Vagina (tissue), 2 donors: Measurements from ENCODE around the gene CUBN. TPM values are rescaled to one million over a fixed set of nuclear protein-coding genes. Genes with fewer than 3 reads are reported as not detected.

Experiments
- DNase-seq, 2 donors: peaks; one replicate each; pipeline ENCODE4 v3.0.0-alpha.2; 2017; ENCODE audit errors: extremely low spot score in 2 of 2
- H3K27ac ChIP-seq: fragments of 200-600 bp; sonication (generic); one replicate; pipeline ENCODE4 v1.5.1; 2019
- H3K27me3 ChIP-seq: fragments of 200-600 bp; sonication (generic); one replicate; pipeline ENCODE4 v1.5.1; 2019
- H3K36me3 ChIP-seq, 2 donors: fragments of 200-600 bp; sonication (generic); one replicate each; pipeline ENCODE4 v1.5.1; 2017 to 2019
- H3K4me1 ChIP-seq: fragments of 200-600 bp; sonication (generic); one replicate; pipeline ENCODE4 v1.5.1; 2019
- H3K4me3 ChIP-seq, 2 donors: fragments of 200-600 bp; sonication (generic); 1 replicate in 1 of 2; 2 replicates in 1 of 2; pipeline ENCODE4 v1.5.1; 2016 to 2019
- H3K9me3 ChIP-seq: fragments of 200-600 bp; sonication (generic); one replicate; pipeline ENCODE4 v1.5.1; 2019
- POLR2A ChIP-seq, 2 donors: fragments of 450-650 bp; IDR thresholded peaks; one replicate each; pipeline ENCODE4 v1.6.1; 2017; ENCODE audit warnings: antibody characterized with exemption in 2 of 2, mild to moderate bottlenecking in 2 of 2, moderate library complexity in 2 of 2
- POLR2AphosphoS5 ChIP-seq, 2 donors: sonication (generic); formaldehyde crosslinking; IDR thresholded peaks; one replicate each; pipeline ENCODE4 v1.9.0; 2017; ENCODE audit warnings: antibody characterized with exemption in 2 of 2, mild to moderate bottlenecking in 2 of 2, low read depth in 1 of 2; ENCODE audit not compliant: insufficient read depth in 1 of 2
- intact Hi-C: fragments of 100-400 bp; cut with DNase I; formaldehyde crosslinking; loops from one replicate; pipeline ENCODE4 v1.15.1; 2023
- total RNA-seq: library from RNA; depleted of rRNA; stranded (reverse); fragments of >200 nt; gene quantifications from one replicate; pipeline ENCODE4 v1.2.3, GENCODE V29; 2016
- TF ChIP-seq, protein P1 (sequence below), 3 experiments: fragments of 450-650 bp in 2 of 3; fragments of 200-600 bp in 1 of 3; sonication (generic) in 1 of 3; IDR thresholded peaks; one replicate each; pipeline ENCODE4 v1.5.1; 2017 to 2019; ENCODE audit warnings: antibody characterized with exemption in 3 of 3, mild to moderate bottlenecking in 2 of 3, moderate library complexity in 2 of 3

Gene CUBN
- total RNA-seq, 1 donor from 2014 or later = 4.4 TPM

DNA sequence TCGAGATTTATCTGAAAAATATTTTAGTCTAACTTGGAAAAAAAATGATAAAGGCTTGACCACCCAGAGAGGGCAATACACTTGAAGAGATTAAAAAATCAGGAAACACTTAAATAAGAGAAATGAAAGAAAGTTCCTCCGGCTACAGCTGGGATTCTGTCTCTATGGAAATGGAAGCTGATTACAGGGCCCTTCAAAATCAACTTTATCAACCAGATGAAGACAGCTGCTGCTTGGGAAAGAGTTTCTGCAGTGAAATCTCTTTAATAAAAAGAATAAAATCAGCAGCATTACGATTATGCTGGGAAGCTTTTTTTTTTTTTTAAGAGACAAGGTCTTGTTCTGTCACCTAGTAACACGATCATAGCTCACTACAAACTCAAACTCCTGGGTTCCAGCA is 316.9 kb downstream of the CUBN start:
- no peak for DNase-seq
- no peak overlapping the region for H3K4me3 ChIP-seq
- no peak for TF ChIP-seq POLR2AphosphoS5 (IDR thresholded peaks at IDR 0.05; ENCODE audit: insufficient read depth in 1 of 2, low read depth in 1 of 2)
- TF ChIP-seq POLR2A (IDR thresholded peaks at IDR 0.05) = no peak
- TF ChIP-seq, protein P1, sequence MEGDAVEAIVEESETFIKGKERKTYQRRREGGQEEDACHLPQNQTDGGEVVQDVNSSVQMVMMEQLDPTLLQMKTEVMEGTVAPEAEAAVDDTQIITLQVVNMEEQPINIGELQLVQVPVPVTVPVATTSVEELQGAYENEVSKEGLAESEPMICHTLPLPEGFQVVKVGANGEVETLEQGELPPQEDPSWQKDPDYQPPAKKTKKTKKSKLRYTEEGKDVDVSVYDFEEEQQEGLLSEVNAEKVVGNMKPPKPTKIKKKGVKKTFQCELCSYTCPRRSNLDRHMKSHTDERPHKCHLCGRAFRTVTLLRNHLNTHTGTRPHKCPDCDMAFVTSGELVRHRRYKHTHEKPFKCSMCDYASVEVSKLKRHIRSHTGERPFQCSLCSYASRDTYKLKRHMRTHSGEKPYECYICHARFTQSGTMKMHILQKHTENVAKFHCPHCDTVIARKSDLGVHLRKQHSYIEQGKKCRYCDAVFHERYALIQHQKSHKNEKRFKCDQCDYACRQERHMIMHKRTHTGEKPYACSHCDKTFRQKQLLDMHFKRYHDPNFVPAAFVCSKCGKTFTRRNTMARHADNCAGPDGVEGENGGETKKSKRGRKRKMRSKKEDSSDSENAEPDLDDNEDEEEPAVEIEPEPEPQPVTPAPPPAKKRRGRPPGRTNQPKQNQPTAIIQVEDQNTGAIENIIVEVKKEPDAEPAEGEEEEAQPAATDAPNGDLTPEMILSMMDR (IDR thresholded peaks at IDR 0.05) = no peak

DNA sequence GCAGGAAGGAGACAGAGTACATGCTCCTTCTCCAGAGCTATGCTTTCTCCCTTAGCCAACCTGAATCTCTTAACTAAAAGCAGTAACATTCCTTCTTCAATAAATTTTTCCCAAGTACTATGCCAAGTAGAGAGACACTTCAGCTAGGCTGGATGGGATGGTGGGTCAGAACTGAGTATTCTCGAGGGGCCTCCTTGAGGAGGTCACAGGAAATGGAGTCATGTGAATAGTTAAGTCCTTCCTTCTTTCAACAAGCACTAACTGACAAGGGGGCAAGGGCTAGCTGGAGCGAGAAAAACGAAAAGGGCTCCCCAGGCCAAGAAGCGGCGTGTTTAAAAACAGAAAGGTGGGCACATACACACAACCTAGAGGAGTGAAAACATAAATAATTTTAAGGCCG is 317.8 kb downstream of the CUBN start:
- H3K4me3 ChIP-seq = no peak overlapping the region
- no peaks in the 10 kb centered on the region for H3K36me3 ChIP-seq
- H3K27ac ChIP-seq = no peak overlapping the region
- no peaks in the 10 kb centered on the region for H3K9me3 ChIP-seq
- H3K27me3 ChIP-seq = no peaks in the 10 kb centered on the region
- TF ChIP-seq POLR2A (IDR thresholded peaks at IDR 0.05) (no peak), POLR2AphosphoS5 (IDR thresholded peaks at IDR 0.05; ENCODE audit: insufficient read depth in 1 of 2, low read depth in 1 of 2) (no peak)
- TF ChIP-seq, protein P1 (IDR thresholded peaks at IDR 0.05) = no peak
- H3K4me1 ChIP-seq = peaks cover 16% of the 10 kb centered on the region
- intact Hi-C loops = no loop called here
- peak in 1 of 2 donors; percentile 42 for DNase-seq

More for the DNA sequence above, 316.9 kb downstream of the CUBN start:
- Histone ChIP-seq H3K27ac (no peak overlapping the region), H3K27me3 (no peaks in the 10 kb centered on the region), H3K4me1 (peaks cover 16% of the 10 kb centered on the region), H3K9me3 (no peaks in the 10 kb centered on the region), H3K36me3 (no peaks in the 10 kb centered on the region)
- intact Hi-C loops = no loop called here

DNA sequence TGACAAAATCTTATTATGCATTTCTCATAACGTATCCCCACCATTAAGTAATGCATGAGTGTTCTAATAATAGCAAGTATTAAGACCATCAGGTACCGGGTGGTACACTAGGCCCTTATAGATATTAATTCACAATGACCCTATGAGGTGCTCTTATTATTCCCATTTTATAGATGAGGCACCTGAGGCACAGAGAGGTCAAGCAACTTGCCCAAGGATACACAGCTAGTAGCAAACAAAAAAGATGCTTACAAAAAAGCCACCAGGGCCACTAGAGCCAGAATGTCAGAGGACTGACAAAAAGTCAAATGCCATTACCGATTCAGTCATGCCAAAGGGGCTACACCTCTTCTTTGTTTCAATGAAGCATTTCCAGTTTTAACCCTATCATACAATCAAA is 318.3 kb downstream of the CUBN start:
- intact Hi-C loops = no loop called here
- no peak overlapping the region for H3K27ac ChIP-seq

DNA sequence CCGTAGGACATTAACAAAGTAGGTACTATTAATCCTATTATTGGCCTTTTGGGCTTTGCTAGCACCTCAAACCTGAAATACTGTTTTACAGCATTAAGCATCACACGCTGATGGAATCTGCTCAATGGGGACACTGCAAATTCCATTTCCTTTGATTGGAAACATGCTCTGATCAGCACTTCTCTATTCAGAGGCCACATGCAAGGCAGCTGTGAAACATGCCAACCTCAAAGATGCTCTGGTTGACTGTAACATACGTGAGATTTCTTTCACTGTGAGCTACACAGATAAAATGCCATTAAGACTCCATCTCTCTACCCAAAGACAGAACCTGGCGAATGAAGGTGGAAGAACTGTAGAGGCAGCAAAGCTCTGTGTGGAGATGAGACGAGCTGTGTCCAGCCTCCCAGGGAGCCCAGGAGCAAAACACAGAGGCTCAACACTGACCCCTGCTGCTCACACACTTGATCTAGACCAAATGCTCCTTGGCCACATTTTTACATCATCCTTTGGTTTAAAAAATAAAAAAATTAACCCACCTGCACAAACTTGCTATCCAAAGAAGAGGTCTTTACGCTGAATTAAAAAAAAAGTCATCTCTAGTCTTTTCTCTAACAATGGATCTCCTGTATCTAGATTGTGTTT is 320.4 kb downstream of the CUBN start:
- H3K9me3 ChIP-seq = no peaks in the 10 kb centered on the region
- no peaks in the 10 kb centered on the region for H3K4me1 ChIP-seq
- no peaks in the 10 kb centered on the region for H3K36me3 ChIP-seq
- H3K27ac ChIP-seq = no peak overlapping the region
- no peak for TF ChIP-seq POLR2AphosphoS5 (IDR thresholded peaks at IDR 0.05; ENCODE audit: insufficient read depth in 1 of 2, low read depth in 1 of 2)
- TF ChIP-seq POLR2A (IDR thresholded peaks at IDR 0.05) = no peak
- TF ChIP-seq, protein P1 (IDR thresholded peaks at IDR 0.05) = no peak
- DNase-seq = peak in 1 of 2 donors; percentile 62
- no peaks in the 10 kb centered on the region for H3K27me3 ChIP-seq
- no peak overlapping the region for H3K4me3 ChIP-seq
- intact Hi-C loops = no loop called here

More for the DNA sequence above, 318.3 kb downstream of the CUBN start:
- no peak for TF ChIP-seq POLR2A (IDR thresholded peaks at IDR 0.05)
- TF ChIP-seq POLR2AphosphoS5 (IDR thresholded peaks at IDR 0.05; ENCODE audit: insufficient read depth in 1 of 2, low read depth in 1 of 2) = no peak
- TF ChIP-seq, protein P1 (IDR thresholded peaks at IDR 0.05) = no peak
- Histone ChIP-seq H3K4me1 (peaks cover 11% of the 10 kb centered on the region), H3K27me3 (no peaks in the 10 kb centered on the region), H3K9me3 (no peaks in the 10 kb centered on the region), H3K4me3 (no peak overlapping the region), H3K36me3 (no peaks in the 10 kb centered on the region)
- no peak for DNase-seq

DNA sequence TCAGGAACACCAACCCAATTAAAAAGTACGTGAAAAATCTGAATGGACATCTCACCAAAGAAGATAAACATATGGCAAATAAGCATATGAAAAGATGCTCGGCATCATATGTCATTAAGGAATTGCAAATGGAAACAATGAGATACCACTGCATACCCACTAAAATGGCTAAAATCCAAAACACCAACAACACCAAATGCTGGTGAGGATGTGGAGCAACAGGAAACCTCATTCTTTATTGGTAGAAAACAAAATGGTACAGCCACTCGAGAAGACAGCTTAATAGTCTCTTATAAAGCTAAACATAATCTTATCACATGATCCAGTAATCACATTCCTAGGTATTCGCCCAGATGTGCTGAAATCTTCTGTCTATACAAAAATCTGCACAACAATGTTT is 325.5 kb downstream of the CUBN start:
- no peak for DNase-seq
- intact Hi-C loops = no loop called here
- H3K27me3 ChIP-seq = no peaks in the 10 kb centered on the region

More for the DNA sequence above, 325.5 kb downstream of the CUBN start:
- H3K36me3 ChIP-seq = no peaks in the 10 kb centered on the region
- H3K4me3 ChIP-seq = no peak overlapping the region
- TF ChIP-seq POLR2A (IDR thresholded peaks at IDR 0.05) = no peak
- no peak for TF ChIP-seq POLR2AphosphoS5 (IDR thresholded peaks at IDR 0.05; ENCODE audit: insufficient read depth in 1 of 2, low read depth in 1 of 2)
- TF ChIP-seq, protein P1 (IDR thresholded peaks at IDR 0.05) = no peak
- no peaks in the 10 kb centered on the region for H3K4me1 ChIP-seq
- H3K27ac ChIP-seq = no peak overlapping the region
- H3K9me3 ChIP-seq = no peaks in the 10 kb centered on the region
